HG02759 (cell line): ENCODE data around the gene PRKAR1B.

ENCODE experiments used
- ATAC-seq: cut with Tn5 transposase; IDR thresholded peaks from one replicate; pipeline ENCODE4 v1.9.1; 2021; ENCODE audit warnings: mild to moderate bottlenecking, moderate library complexity; ENCODE audit not compliant: unreplicated experiment

PRKAR1B gene

GRCh38 chr7:501526-501925 is 225.6 kb downstream of the PRKAR1B start:
- ATAC-seq = no peak

GRCh38 chr7:500521-501420 is 226.3 kb downstream of the PRKAR1B start:
- ATAC-seq = no peak

- ATAC-seq = no peak
Measured at GRCh38 chr7:499853-500485, 227.1 kb downstream of the PRKAR1B start.
